Heart right ventricle (tissue), 16 donors: ENCODE results near the gene PIGC. TPM values are rescaled to one million over a fixed set of nuclear protein-coding genes. Genes with fewer than 3 reads are reported as not detected.

Source experiments
- ATAC-seq, 8 donors: fragments of 200-7000 bp; cut with Tn5 transposase; one replicate each; pipeline ENCODE4 v1.9.1; 2020; ENCODE audit warnings: mild to moderate bottlenecking in 8 of 8, moderate library complexity in 8 of 8, moderate number of reproducible peaks in 1 of 8
- DNase-seq, 2 donors: peaks; one replicate each; pipeline ENCODE4 v3.0.0-alpha.2; 2020
- H3K27ac ChIP-seq, 10 donors: fragments of 200-600 bp; sonication (generic) in 2 of 10; one replicate each; pipeline versions ENCODE4 v1.5.0 to v1.8.0; 2020 to 2022; ENCODE audit warnings: mild to moderate bottlenecking in 3 of 10
- H3K27me3 ChIP-seq, 7 donors: fragments of 200-600 bp; one replicate each; pipeline ENCODE4 v1.8.0; 2021 to 2022; ENCODE audit warnings: mild to moderate bottlenecking in 2 of 7
- H3K36me3 ChIP-seq, 9 donors: fragments of 200-600 bp; sonication (generic) in 1 of 9; one replicate each; pipeline versions ENCODE4 v1.5.0 to v1.8.0; 2020 to 2022; ENCODE audit warnings: mild to moderate bottlenecking in 2 of 9
- H3K4me1 ChIP-seq, 9 donors: fragments of 200-600 bp; sonication (generic) in 1 of 9; one replicate each; pipeline versions ENCODE4 v1.5.0 to v1.8.0; 2020 to 2022; ENCODE audit warnings: mild to moderate bottlenecking in 4 of 9
- H3K4me3 ChIP-seq, 10 donors: fragments of 200-600 bp; sonication (generic) in 2 of 10; one replicate each; pipeline versions ENCODE4 v1.5.0 to v1.8.0; 2020 to 2022; ENCODE audit warnings: mild to moderate bottlenecking in 7 of 10, moderate library complexity in 2 of 10
- H3K9me3 ChIP-seq, 11 donors: fragments of 200-600 bp in 10 of 11; sonication (generic) in 2 of 11; one replicate each; pipeline versions ENCODE4 v1.5.0 to v1.8.0; 2013 to 2022; ENCODE audit warnings: mild to moderate bottlenecking in 2 of 11, control low read depth in 1 of 11, moderate library complexity in 1 of 11
- CTCF ChIP-seq, 9 donors: fragments of 200-600 bp; sonication (generic) in 2 of 9; IDR thresholded peaks; one replicate each; pipeline versions ENCODE4 v1.5.0 to v1.8.0; 2021 to 2022; ENCODE audit warnings: antibody characterized with exemption in 9 of 9, mild to moderate bottlenecking in 5 of 9, moderate library complexity in 1 of 9
- WGBS, 2 donors: extraction: QIAGEN DNeasy Blood & Tissue Kit; methylation state at CpG; one replicate each; pipeline ENCODE4 v1.1.7; 2013; ENCODE audit warnings: inconsistent platforms in 1 of 2; 5-methylcytosine and 5-hydroxymethylcytosine counted together
- intact Hi-C, 10 donors: fragments of 100-400 bp; cut with DNase I; formaldehyde crosslinking; loops; one replicate each; pipeline versions ENCODE4 v1.11.1 to v1.14.2; 2022
- polyA plus RNA-seq, 2 donors: library from polyadenylated mRNA; stranded (reverse); fragments of 200-250 nt; gene quantifications; one replicate each; pipeline ENCODE4 v1.2.3, GENCODE V29; 2013
- total RNA-seq, 10 donors: library from RNA; stranded (reverse); fragmentation: NEBNext Ultra II Directional in 3 of 10; extraction: Animal tissue kit (Norgen Biotek cat#: 25700) in 3 of 10; gene quantifications; one replicate each; pipeline versions ENCODE4 v1.2.1 to v1.2.4, GENCODE V29; 2021 to 2023
- donor health status: Arrhythmogenic right ventricular cardiomyopathy.
- donor health status: ischemic (EF 13 %, LVEDD 7.1; RV severe dilation, severe dysfunction).
- donor health status: healthy with polysubstance abuse.
- donor health status: DM: no; HTN: yes; CAD: no.
- donor health status: DM: no; HTN: no; CAD: no.
- donor health status: ischemic (EF 25% LVEDD 6.9; RV normal size, moderate dysfunction).
- donor health status: ischemic (EF 25% LVEDD 5.7; RV mildly dilated, moderate dysfunction).
- donor health status: healthy.
- donor health status: DM: yes; HTN: yes; CAD: no.
- donor health status: Ischemic cardiomyopathy.
- donor health status: ischemic (EF 35%, LVEDD 5.7; RV mildly dilated, moderate dysfunction).
- donor health status: nonischemic (EF 11% LVEDD 7.7; RV severe dilation, severe dysfunction).
- donor health status: DM: yes; HTN: yes; CAD: no.
- donor health status: PGD.
- donor health status: ischemic (EF 29% LVEDD 5.4; RV normal size, mild dysfunction).
- donor health status: nonischemic (EF 23%, LVEDD 6.1; RV moderate dilation, normal function).

Gene PIGC
- total and polyA plus RNA-seq, 12 donors, result 9.3 to 21.2 (median 13.9) TPM

- no peak for ATAC-seq
- WGBS, 2 donors, result 70 to 81% methylated on average over 1 of the region's 1 CpG
- intact Hi-C loops, result no loop called here
Measured at GRCh38 chr1:172472495-172472894, 28.6 kb upstream of the PIGC start.

GRCh38 chr1:172471666-172472065 lies 27.8 kb upstream of the PIGC start:
- no peak overlapping the region for H3K4me3 ChIP-seq
- H3K36me3 ChIP-seq, result no peaks in the 10 kb centered on the region
- H3K27me3 ChIP-seq, result no peaks in the 10 kb centered on the region
- ATAC-seq (no peak), DNase-seq (no peak)
- WGBS, 2 donors, result 86 to 94% methylated on average over 1 of the region's 1 CpG
- intact Hi-C loops, result no loop called here
- TF ChIP-seq CTCF (IDR thresholded peaks at IDR 0.05), result no peak
- H3K4me1 ChIP-seq, result peaks cover 0 to 18% (median 0%) of the 10 kb centered on the region in 9 donors
- no peaks in the 10 kb centered on the region for H3K9me3 ChIP-seq
- H3K27ac ChIP-seq, result no peak overlapping the region

More at GRCh38 chr1:172472495-172472894, 28.6 kb upstream of the PIGC start:
- Histone ChIP-seq H3K4me3 (no peak overlapping the region), H3K4me1 (peaks cover 0 to 18% (median 0%) of the 10 kb centered on the region in 9 donors), H3K27me3 (no peaks in the 10 kb centered on the region), H3K27ac (no peak overlapping the region), H3K9me3 (no peaks in the 10 kb centered on the region), H3K36me3 (no peaks in the 10 kb centered on the region)
- TF ChIP-seq CTCF (IDR thresholded peaks at IDR 0.05), result no peak
- DNase-seq, result no peak

- H3K4me3 ChIP-seq, result no peak overlapping the region
- no peak overlapping the region for H3K27ac ChIP-seq
- H3K27me3 ChIP-seq, result no peaks in the 10 kb centered on the region
- WGBS, 2 donors, result 58 to 62% methylated on average over 2 of the region's 2 CpGs
- no peak for DNase-seq
- TF ChIP-seq CTCF (IDR thresholded peaks at IDR 0.05), result no peak
- H3K36me3 ChIP-seq, result no peaks in the 10 kb centered on the region
- no peaks in the 10 kb centered on the region for H3K9me3 ChIP-seq
- intact Hi-C loops, result no loop called here
- no peak for ATAC-seq
- H3K4me1 ChIP-seq, result peaks cover 0 to 18% (median 4%) of the 10 kb centered on the region in 9 donors
Measured at GRCh38 chr1:172470149-172470548, 26.3 kb upstream of the PIGC start.

- H3K36me3 ChIP-seq, result no peaks in the 10 kb centered on the region
- H3K4me1 ChIP-seq, result peaks cover 0 to 18% (median 4%) of the 10 kb centered on the region in 9 donors
- no peak overlapping the region for H3K4me3 ChIP-seq
- H3K27ac ChIP-seq, result no peak overlapping the region
- WGBS, 2 donors, result 87 to 89% methylated on average over 3 of the region's 3 CpGs
- DNase-seq (no peak), ATAC-seq (no peak)
- H3K9me3 ChIP-seq, result no peaks in the 10 kb centered on the region
- no peak for TF ChIP-seq CTCF (IDR thresholded peaks at IDR 0.05)
- intact Hi-C loops, result loop anchor here in 1 of 10 donors (5.0 kb wide), 1 partner anchor 58 kb away; no protein-coding TSS in a partner anchor
- no peaks in the 10 kb centered on the region for H3K27me3 ChIP-seq
Measured at GRCh38 chr1:172469717-172470116, 25.8 kb upstream of the PIGC start.
